G401.6 (cell line): ENCODE measurements around the gene FXYD4.
A peak's percentile ranks its signal among the peaks of the same experiment; 100 is the strongest.
"Not testable (repeated sequence)": the region's sequence is repeated elsewhere in the genome, so short reads cannot be mapped to it uniquely, and the experiment has no call there.

ENCODE experiments used
- FAIRE-seq: peaks from 2 replicates; lab custom pipeline; 2012; peaks lifted over from hg19 to GRCh38; lab: Jason Lieb, UNC

FXYD4 gene

GRCh38 chr10:43376046-43376635 lies 4.7 kb downstream of the FXYD4 start:
- no peak for FAIRE-seq

GRCh38 chr10:43376828-43377423 lies 5.5 kb downstream of the FXYD4 start:
- no peak for FAIRE-seq

GRCh38 chr10:43377424-43377883 lies 6.0 kb downstream of the FXYD4 start:
- no peak for FAIRE-seq

- peak; percentile 93 for FAIRE-seq
Measured at GRCh38 chr10:43380610-43381222, 9.3 kb downstream of the FXYD4 start.

- FAIRE-seq, result peak; percentile 31
Measured at GRCh38 chr10:43383204-43383971, 12.0 kb downstream of the FXYD4 start.

GRCh38 chr10:43384252-43385221 lies 13.1 kb downstream of the FXYD4 start:
- FAIRE-seq, result no peak

GRCh38 chr10:43385412-43386004 lies 14.1 kb downstream of the FXYD4 start:
- FAIRE-seq, result no peak

- no peak for FAIRE-seq
Measured at GRCh38 chr10:43386549-43386948, 15.1 kb downstream of the FXYD4 start.

- no peak for FAIRE-seq
Measured at GRCh38 chr10:43386981-43387677, 15.7 kb downstream of the FXYD4 start.

GRCh38 chr10:43387678-43388032 lies 16.2 kb downstream of the FXYD4 start:
- no peak for FAIRE-seq

GRCh38 chr10:43389867-43390266 lies 18.4 kb downstream of the FXYD4 start:
- no peak for FAIRE-seq

- no peak for FAIRE-seq
Measured at GRCh38 chr10:43390333-43390732, 18.9 kb downstream of the FXYD4 start.

GRCh38 chr10:43390759-43391158 lies 19.3 kb downstream of the FXYD4 start:
- peak; percentile 8 for FAIRE-seq

- no peak for FAIRE-seq
Measured at GRCh38 chr10:43391496-43391895, 20.1 kb downstream of the FXYD4 start.

GRCh38 chr10:43392748-43393147 lies 21.3 kb downstream of the FXYD4 start:
- FAIRE-seq, result no peak

GRCh38 chr10:43393186-43393585 lies 21.8 kb downstream of the FXYD4 start:
- FAIRE-seq, result not testable (repeated sequence)

- no peak for FAIRE-seq
Measured at GRCh38 chr10:43393606-43394360, 22.3 kb downstream of the FXYD4 start.

- no peak for FAIRE-seq
Measured at GRCh38 chr10:43394868-43395267, 23.4 kb downstream of the FXYD4 start.

GRCh38 chr10:43395571-43396060 lies 24.2 kb downstream of the FXYD4 start:
- no peak for FAIRE-seq
